Stimulated activated CD8-positive, alpha-beta memory T cell treated with anti-CD3 and anti-CD28 coated beads, Interleukin-7, amount 100 ng/mL, for 1 hour (primary cell): ENCODE measurements around the gene MAN2A2.
"Not testable (repeated sequence)": the region's sequence is repeated elsewhere in the genome, so short reads cannot be mapped to it uniquely, and the experiment has no call there.

Experiments used
- DNase-seq, 2 donors: peaks; one replicate each; pipeline ENCODE4 v3.0.0-alpha.2; 2020; ENCODE audit warnings: low read depth in 2 of 2

MAN2A2 gene

DNA sequence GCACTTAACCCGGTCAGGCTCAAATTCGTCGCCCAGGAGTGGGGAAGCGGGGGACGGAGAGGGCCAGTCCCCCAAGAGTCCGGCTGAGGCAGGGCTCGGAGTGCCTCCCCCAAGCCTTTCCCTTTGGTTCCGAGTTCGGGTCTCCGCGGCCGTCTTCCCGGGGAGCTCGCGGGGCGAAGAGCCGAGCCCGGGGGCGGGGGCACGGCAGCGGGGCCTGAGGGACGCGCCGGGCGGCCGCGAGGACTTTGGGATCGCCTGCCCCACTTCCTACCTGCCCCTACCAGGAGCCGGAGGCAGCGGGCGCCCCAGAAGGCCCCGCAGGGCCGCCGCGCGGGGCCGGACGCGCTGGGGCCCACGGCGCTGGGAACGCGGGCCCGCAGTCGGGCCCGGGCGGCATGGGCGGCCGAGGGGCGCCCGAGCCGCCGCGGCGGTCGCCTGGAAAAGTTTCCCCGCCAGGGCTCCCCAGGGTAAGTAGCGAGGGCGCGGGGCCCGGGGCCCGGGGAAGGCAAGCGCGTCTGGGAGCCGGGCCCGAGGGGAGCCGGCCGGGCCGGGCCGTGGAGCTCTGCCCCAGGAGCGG, 31.9 kb upstream of the MAN2A2 start:
- DNase-seq: no peak

DNA sequence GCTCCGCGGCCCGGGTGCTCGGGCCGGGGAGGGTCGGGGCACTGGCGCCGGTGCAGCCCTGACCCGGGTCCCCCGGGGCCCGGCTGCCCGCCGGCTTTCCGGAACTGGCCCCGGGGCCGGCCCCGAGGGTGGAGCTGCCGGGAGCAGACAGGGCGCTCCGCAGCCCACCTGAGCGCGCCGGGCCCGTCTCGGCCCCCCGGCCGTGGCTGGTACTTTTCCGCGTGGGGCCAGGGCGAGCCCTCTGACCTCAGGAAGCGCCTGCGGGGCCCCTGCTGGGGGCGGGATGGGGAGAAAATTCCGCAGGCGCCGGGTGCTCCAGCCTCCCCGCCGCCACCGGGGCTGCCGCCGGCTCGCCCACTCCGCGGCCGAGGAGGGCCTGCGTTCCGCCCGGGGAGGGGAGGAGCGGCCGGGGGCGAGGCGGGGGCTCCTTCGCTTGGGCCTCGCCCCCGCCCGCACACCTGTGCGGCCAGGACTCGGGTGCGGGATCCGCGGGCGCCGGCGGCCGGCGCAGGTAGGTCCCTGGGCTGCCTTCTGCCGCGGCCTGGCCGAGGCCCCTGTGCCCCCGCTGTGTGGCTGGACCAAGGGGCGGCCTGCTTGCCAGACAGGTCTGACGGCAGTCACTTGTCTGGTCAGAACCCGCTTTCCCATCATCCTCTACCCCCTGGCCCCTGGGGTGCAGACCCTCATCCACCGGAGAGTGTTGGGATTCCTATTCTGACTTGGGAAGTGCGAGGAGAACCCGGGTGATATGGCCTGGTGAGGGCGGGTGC, 31.2 kb upstream of the MAN2A2 start:
- DNase-seq: no peak

DNA sequence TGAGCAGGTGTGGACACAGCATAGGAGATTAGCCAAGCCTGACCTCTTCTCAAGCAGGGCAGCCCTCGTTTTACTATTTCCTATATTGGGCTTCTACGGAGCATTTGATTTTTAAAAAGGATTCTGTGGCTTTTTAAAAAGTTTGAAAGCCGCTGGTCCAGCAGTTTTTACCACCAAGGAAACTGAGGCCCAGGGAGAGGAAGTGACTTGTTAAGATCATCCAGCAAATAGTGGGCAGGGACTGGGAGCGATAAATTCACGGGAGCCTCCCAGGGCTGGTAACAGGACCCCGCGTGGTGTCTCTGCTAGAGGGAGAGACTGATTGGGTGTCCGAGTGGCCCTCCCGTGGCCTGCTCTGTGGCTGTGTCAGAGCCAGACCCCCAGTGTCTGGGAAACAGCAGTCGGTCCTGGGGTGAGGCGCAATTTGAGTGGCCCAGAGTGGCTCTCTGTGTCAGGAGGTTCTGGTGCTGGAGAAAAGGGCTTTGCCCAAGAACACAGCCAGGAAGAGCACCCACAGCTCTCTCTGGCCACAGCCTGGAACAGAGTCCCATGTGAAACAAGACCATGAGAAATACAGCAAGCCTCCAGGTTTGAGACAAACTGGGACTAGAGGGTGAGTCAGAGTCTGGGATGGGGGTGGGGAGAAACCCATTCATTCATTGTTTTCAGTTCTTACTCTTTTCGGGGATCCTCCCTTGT, 30.5 kb upstream of the MAN2A2 start:
- DNase-seq: no peak

DNA sequence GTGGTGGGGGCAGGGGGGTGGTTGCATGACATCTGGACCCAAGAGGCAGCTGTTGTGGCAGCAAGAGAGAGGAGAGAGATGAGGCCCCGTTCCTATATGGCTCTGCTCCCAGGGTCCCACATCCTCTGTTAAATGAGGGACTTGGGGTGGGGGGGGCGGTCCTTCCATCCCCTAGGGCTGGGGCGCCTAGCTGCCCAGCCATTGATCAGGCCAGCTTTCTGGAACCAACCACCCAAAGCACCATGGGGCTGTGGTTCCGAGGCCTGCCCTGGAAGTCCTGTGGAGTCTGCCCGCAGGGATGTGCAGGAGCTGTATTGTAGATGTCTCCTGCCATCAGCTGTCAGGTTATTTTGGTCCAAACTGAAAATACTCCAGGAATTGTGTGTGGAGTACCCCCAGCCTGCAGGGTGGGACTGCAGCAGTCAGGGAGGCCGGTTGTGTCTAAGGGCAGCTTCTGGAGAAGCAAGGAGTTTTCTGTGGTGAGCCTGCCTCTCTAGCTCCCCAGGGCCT, 29.6 kb upstream of the MAN2A2 start:
- DNase-seq: no peak

DNA sequence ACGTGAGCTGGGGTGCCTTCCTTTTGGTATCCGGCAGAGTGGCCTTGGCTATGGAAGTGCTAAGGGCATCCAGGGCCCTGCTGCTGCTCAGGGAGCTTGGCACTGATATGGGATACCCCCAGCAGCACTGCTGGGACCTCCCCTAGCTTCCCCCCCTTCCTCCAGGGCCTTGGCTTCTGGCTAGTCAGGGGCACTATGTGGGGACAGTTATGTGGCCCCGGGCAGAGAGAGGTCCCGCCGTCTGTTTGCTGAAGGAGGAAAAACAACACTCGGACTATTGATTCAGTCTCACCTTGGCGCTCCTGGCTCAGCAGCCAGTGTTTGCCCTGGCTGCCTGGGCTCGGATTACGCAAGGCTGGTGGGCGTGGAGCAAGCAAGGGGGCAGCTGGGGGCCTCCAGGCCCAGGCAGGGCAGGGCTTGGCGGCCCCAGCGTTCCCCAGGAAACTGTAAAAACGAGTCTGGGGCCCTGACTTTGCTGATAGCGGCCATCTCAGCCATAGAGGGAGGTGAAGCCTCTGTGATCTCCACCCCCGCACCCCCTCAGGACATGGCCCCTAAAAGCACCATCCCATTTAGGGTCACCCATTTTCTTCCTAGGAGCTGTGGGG, 29.0 kb upstream of the MAN2A2 start:
- no peak for DNase-seq

DNA sequence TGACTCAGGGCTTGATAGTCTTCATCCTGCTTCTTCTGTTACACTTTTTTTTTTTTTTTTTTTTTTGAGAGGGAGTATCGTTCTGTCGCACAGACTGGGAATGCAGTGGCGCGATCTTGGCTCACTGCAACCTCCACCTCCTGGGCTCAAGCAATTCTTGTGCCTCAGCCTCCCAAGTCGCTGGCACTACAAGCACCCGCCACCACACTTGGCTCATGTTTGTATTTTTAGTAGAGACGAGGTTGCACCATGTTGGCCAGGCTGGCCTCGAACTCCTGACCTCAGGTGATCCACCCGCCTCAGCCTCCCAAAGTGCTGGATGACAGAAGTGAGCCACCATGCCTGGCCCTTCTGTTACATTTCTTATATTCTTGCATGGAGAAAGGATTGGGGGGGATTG, 28.1 kb upstream of the MAN2A2 start:
- DNase-seq: not testable (repeated sequence)

DNA sequence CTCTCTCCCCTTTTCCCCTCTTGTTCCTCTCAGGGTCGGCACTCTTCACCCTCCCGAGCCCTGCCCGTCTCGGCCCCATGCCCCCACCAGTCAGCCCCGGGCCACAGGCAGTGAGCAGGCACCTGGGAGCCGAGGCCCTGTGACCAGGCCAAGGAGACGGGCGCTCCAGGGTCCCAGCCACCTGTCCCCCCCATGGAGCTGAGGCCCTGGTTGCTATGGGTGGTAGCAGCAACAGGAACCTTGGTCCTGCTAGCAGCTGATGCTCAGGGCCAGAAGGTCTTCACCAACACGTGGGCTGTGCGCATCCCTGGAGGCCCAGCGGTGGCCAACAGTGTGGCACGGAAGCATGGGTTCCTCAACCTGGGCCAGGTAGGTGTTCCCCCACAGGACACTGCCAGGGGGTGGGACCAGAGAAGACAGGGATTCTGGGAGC, 27.5 kb upstream of the MAN2A2 start:
- no peak for DNase-seq

DNA sequence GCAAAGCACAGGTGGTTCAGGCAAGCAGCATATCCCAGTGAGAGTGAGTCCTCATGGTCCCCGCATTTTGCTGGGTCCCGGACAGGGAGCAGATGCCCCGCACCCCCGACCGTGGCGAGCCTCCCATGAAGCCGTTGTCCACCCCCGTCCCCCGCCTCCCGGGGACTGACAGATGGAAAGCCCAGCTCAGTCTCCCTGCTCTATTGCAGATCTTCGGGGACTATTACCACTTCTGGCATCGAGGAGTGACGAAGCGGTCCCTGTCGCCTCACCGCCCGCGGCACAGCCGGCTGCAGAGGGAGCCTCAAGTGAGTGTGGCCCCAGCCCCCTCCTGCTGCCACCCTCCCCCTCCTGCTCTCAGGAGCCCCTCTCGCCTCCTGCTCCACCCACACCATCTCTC, 27.1 kb upstream of the MAN2A2 start:
- DNase-seq: no peak

DNA sequence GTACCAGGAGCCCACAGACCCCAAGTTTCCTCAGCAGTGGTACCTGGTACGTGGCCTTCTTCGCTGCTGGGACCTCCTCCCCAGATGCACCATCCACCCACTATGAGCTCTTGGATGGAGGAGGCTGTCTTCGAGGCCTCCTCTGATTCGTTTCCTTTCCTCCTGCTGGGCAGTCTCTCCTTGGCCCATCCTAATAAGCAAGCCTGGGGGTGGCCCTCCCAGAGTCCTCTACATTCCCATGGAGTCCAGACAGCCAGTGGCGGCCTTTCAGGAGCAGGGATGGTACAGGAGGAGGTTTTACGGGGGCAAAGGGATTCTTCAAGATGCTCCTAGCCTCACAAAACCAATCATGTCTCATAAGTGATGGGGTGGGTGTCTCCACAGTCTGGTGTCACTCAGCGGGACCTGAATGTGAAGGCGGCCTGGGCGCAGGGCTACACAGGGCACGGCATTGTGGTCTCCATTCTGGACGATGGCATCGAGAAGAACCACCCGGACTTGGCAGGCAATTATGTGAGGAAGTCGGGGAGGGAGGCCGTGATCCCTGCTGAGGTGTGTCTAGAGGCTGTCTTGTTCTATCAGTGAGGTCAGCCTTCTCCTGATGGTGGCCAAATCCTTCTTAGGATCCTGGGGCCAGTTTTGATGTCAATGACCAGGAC, 26.5 kb upstream of the MAN2A2 start:
- no peak for DNase-seq

DNA sequence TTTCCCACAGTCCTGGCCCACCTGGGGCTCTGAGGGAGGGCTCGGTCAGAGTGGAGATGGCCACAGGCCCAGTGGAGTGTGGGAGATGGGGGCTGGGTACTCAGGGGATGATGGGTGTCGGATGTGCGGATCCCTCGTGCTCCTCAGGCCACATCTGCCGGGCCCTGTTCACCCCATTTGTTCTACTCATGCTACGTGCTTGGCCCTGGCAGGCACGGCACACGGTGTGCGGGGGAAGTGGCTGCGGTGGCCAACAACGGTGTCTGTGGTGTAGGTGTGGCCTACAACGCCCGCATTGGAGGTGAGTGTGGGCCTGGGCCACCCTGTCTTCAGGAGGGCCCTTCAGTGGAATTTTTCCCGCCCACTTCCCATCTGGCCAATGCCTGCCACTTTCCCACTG, 25.8 kb upstream of the MAN2A2 start:
- no peak for DNase-seq

DNA sequence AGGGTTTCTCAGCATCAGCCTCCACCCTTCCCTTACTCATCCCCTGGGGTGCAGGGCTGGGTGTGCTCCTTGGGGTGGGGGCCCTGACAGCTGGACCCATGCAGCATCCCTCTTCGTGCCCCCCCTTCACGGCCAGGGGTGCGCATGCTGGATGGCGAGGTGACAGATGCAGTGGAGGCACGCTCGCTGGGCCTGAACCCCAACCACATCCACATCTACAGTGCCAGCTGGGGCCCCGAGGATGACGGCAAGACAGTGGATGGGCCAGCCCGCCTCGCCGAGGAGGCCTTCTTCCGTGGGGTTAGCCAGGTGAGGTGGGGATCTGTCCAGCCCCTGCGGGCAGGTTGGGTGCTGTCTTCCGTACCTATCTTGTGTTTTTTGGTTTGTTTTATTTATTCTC, 25.1 kb upstream of the MAN2A2 start:
- no peak for DNase-seq

DNA sequence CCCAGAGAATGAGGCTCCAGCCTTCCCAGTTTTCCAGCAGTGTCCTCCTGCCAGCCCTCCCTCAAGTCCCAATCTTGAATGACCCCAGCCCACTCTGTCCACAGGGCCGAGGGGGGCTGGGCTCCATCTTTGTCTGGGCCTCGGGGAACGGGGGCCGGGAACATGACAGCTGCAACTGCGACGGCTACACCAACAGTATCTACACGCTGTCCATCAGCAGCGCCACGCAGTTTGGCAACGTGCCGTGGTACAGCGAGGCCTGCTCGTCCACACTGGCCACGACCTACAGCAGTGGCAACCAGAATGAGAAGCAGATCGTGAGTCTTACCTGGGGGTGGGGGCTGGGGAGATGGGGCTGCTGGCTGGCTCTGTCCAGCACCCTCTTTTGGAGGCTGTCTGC, 24.4 kb upstream of the MAN2A2 start:
- DNase-seq: no peak

DNA sequence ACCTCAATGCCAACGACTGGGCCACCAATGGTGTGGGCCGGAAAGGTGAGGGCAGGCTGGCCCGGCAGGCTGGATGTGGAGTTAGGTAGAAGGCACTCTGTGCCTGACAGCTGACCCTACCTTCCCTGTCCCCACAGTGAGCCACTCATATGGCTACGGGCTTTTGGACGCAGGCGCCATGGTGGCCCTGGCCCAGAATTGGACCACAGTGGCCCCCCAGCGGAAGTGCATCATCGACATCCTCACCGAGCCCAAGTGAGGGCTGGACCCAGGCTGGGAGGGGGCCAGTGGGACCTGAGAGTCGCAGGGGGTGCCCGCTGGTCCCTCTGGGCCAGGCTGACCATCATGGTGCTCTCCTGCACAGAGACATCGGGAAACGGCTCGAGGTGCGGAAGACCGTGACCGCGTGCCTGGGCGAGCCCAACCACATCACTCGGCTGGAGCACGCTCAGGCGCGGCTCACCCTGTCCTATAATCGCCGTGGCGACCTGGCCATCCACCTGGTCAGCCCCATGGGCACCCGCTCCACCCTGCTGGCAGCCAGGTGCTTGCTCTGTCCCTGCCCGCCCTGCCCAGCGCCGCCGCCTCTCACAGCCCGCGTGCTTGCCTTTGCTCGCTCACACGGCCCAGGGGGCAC, 23.3 kb upstream of the MAN2A2 start:
- no peak for DNase-seq

DNA sequence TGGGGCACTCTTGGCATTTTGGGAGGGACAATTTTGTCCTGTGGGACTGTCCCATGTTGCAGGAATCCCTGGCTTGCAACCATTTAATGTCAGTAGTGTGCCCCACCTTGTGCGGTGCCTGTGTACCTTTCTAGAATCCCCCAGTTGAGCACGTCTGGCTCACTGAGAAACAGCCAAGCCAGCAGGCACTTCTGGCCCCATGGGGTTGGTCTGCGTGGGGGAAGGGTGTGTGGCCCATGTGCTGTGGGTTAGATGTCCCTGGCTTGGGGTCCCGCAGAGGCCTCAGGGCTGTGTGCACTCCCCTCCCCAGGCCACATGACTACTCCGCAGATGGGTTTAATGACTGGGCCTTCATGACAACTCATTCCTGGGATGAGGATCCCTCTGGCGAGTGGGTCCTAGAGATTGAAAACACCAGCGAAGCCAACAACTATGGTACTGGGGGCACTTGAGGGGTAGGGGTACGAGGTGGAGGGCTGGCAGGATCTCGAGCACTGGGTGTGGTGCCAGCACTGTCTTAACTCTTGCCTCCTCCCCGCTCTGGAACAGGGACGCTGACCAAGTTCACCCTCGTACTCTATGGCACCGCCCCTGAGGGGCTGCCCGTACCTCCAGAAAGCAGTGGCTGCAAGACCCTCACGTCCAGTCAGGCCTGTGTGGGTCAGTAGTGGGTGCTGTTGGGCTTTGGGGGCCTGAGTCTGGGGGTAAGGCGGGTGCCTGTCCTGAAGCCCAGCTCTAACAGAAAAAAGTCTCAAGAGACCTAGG, 22.5 kb upstream of the MAN2A2 start:
- no peak for DNase-seq

DNA sequence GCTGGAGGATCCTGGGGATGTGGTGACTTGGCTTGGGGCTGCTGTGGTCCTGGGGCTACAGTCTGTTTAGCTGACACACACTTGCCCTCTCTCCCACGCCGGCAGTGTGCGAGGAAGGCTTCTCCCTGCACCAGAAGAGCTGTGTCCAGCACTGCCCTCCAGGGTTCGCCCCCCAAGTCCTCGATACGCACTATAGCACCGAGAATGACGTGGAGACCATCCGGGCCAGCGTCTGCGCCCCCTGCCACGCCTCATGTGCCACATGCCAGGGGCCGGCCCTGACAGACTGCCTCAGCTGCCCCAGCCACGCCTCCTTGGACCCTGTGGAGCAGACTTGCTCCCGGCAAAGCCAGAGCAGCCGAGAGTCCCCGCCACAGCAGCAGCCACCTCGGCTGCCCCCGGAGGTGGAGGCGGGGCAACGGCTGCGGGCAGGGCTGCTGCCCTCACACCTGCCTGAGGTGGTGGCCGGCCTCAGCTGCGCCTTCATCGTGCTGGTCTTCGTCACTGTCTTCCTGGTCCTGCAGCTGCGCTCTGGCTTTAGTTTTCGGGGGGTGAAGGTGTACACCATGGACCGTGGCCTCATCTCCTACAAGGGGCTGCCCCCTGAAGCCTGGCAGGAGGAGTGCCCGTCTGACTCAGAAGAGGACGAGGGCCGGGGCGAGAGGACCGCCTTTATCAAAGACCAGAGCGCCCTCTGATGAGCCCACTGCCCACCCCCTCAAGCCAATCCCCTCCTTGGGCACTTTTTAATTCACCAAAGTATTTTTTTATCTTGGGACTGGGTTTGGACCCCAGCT, 21.7 kb upstream of the MAN2A2 start:
- no peak for DNase-seq

DNA sequence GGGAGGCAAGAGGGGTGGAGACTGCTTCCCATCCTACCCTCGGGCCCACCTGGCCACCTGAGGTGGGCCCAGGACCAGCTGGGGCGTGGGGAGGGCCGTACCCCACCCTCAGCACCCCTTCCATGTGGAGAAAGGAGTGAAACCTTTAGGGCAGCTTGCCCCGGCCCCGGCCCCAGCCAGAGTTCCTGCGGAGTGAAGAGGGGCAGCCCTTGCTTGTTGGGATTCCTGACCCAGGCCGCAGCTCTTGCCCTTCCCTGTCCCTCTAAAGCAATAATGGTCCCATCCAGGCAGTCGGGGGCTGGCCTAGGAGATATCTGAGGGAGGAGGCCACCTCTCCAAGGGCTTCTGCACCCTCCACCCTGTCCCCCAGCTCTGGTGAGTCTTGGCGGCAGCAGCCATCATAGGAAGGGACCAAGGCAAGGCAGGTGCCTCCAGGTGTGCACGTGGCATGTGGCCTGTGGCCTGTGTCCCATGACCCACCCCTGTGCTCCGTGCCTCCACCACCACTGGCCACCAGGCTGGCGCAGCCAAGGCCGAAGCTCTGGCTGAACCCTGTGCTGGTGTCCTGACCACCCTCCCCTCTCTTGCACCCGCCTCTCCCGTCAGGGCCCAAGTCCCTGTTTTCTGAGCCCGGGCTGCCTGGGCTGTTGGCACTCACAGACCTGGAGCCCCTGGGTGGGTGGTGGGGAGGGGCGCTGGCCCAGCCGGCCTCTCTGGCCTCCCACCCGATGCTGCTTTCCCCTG, 21.0 kb upstream of the MAN2A2 start:
- no peak for DNase-seq

DNA sequence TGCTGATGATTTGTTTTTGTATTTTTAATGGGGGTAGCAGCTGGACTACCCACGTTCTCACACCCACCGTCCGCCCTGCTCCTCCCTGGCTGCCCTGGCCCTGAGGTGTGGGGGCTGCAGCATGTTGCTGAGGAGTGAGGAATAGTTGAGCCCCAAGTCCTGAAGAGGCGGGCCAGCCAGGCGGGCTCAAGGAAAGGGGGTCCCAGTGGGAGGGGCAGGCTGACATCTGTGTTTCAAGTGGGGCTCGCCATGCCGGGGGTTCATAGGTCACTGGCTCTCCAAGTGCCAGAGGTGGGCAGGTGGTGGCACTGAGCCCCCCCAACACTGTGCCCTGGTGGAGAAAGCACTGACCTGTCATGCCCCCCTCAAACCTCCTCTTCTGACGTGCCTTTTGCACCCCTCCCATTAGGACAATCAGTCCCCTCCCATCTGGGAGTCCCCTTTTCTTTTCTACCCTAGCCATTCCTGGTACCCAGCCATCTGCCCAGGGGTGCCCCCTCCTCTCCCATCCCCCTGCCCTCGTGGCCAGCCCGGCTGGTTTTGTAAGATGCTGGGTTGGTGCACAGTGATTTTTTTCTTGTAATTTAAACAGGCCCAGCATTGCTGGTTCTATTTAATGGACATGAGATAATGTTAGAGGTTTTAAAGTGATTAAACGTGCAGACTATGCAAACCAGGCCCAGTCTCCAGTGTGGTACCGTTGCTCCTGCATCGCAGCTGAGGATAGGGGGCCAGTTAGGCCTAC, 20.1 kb upstream of the MAN2A2 start:
- no peak for DNase-seq

DNA sequence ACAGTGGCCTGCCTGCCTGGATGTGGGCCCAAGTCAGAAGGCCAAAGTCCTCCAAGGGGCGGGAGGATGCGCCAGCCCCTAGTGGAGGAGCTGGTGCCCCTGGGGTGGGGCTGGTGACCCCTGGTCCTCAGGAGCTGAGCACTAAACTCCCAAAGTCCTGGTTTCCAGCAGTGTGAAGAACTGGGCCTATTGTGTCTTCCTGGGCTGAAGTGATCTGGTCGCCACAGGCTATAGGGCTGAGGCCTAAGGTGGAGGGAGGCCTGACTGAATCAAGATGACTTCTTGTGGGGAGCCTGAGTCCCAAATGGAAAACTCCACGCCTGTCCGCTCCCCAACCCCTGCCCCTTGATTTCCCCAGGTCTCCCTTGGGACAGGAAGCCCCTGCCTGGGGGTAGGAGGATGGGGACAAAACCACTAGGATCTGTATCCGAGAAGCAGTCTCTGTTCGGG, 19.6 kb upstream of the MAN2A2 start:
- no peak for DNase-seq
